H9 (cell line): ENCODE measurements around the gene SNPH. TPM values are rescaled to one million over a fixed set of nuclear protein-coding genes. Genes with fewer than 3 reads are reported as not detected.

ENCODE experiments used
- DNase-seq: peaks from one replicate; pipeline ENCODE4 v3.0.0-alpha.2; 2017
- H2AFZ ChIP-seq: one replicate; pipeline ENCODE4 v1.6.1; 2013; ENCODE audit warnings: mild to moderate bottlenecking, low read length, control low read depth, moderate library complexity
- H2AK5ac ChIP-seq: 2 replicates; pipeline ENCODE4 v1.6.1; 2013; ENCODE audit warnings: low read length, control low read depth, mixed read lengths; ENCODE audit not compliant: insufficient read length
- H2BK120ac ChIP-seq: one replicate; pipeline ENCODE4 v1.6.1; 2013; ENCODE audit warnings: low read depth, mild to moderate bottlenecking, low read length, control low read depth, inconsistent platforms; ENCODE audit not compliant: poor library complexity, severe bottlenecking
- H2BK12ac ChIP-seq: 2 replicates; pipeline ENCODE4 v1.6.1; 2013; ENCODE audit warnings: low read length, control low read depth, mixed read lengths, low read depth; ENCODE audit not compliant: insufficient read length
- H2BK15ac ChIP-seq: 2 replicates; pipeline ENCODE4 v1.6.1; 2013; ENCODE audit warnings: low read depth, low read length, control low read depth
- H2BK20ac ChIP-seq: one replicate; pipeline ENCODE4 v1.6.1; 2013; ENCODE audit warnings: low read depth, mild to moderate bottlenecking, low read length, control low read depth, inconsistent platforms; ENCODE audit not compliant: poor library complexity, severe bottlenecking
- H2BK5ac ChIP-seq: 2 replicates; pipeline ENCODE4 v1.6.1; 2013; ENCODE audit warnings: low read length, control low read depth, mixed read lengths; ENCODE audit not compliant: insufficient read length
- H3K14ac ChIP-seq: 2 replicates; pipeline ENCODE4 v1.6.1; 2013; ENCODE audit warnings: low read length, control low read depth; ENCODE audit not compliant: insufficient read depth
- H3K18ac ChIP-seq: 2 replicates; pipeline ENCODE4 v1.6.1; 2013; ENCODE audit warnings: low read depth, mild to moderate bottlenecking, mixed read lengths, low read length, control low read depth; ENCODE audit not compliant: insufficient read length
- H3K23ac ChIP-seq: 2 replicates; pipeline ENCODE4 v1.6.1; 2013; ENCODE audit warnings: low read length, control low read depth, mixed read lengths, low read depth; ENCODE audit not compliant: insufficient read length
- H3K23me2 ChIP-seq: 2 replicates; pipeline ENCODE4 v1.6.1; 2013; ENCODE audit warnings: low read depth, mild to moderate bottlenecking, mixed read lengths, low read length, control low read depth; ENCODE audit not compliant: insufficient read length, poor library complexity, severe bottlenecking
- H3K27ac ChIP-seq: 2 replicates; pipeline ENCODE4 v1.5.1; 2013; ENCODE audit warnings: low read length, control low read depth, mixed read lengths, low read depth; ENCODE audit not compliant: insufficient read length
- H3K27me3 ChIP-seq: 2 replicates; pipeline ENCODE4 v1.6.1; 2013; ENCODE audit warnings: low read length, control low read depth, inconsistent platforms; ENCODE audit not compliant: insufficient read depth
- H3K4ac ChIP-seq: 2 replicates; pipeline ENCODE4 v1.6.1; 2013; ENCODE audit warnings: low read depth, mild to moderate bottlenecking, control low read depth, inconsistent platforms, low read length, moderate library complexity
- H3K4me1 ChIP-seq: 2 replicates; pipeline ENCODE4 v1.6.1; 2013; ENCODE audit warnings: low read length, control low read depth, inconsistent platforms; ENCODE audit not compliant: insufficient read depth
- H3K4me2 ChIP-seq: 2 replicates; pipeline ENCODE4 v1.6.1; 2013; ENCODE audit warnings: low read length, control low read depth, mixed read lengths; ENCODE audit not compliant: insufficient read length, insufficient read depth
- H3K56ac ChIP-seq: 2 replicates; pipeline ENCODE4 v1.6.1; 2013; ENCODE audit warnings: low read depth, mild to moderate bottlenecking, mixed read lengths, low read length, control low read depth; ENCODE audit not compliant: insufficient read length
- H3K79me1 ChIP-seq: 2 replicates; pipeline ENCODE4 v1.6.1; 2013; ENCODE audit warnings: low read depth, mild to moderate bottlenecking, moderate library complexity, low read length, control low read depth, inconsistent platforms; ENCODE audit not compliant: insufficient read depth, poor library complexity, severe bottlenecking
- H3K79me2 ChIP-seq: 2 replicates; pipeline ENCODE4 v1.6.1; 2013; ENCODE audit warnings: low read length, control low read depth, inconsistent platforms; ENCODE audit not compliant: insufficient read depth
- H3K9ac ChIP-seq: 2 replicates; pipeline ENCODE4 v1.6.1; 2013; ENCODE audit warnings: low read length, control low read depth, mixed read lengths; ENCODE audit not compliant: insufficient read length; ENCODE audit errors: extremely low read depth
- H3K9me3 ChIP-seq: one replicate; pipeline ENCODE4 v1.6.1; 2013; ENCODE audit warnings: low read depth, low read length, inconsistent platforms; ENCODE audit not compliant: control insufficient read depth
- H3T11ph ChIP-seq: one replicate; pipeline ENCODE4 v1.6.1; 2013; ENCODE audit warnings: mild to moderate bottlenecking, low read length, control low read depth, inconsistent platforms
- H4K20me1 ChIP-seq: one replicate; pipeline ENCODE4 v1.6.1; 2013; ENCODE audit not compliant: control insufficient read depth, insufficient read length, insufficient read depth
- H4K5ac ChIP-seq: 2 replicates; pipeline ENCODE4 v1.6.1; 2013; ENCODE audit warnings: low read depth, mild to moderate bottlenecking, mixed read lengths, low read length, control low read depth; ENCODE audit not compliant: insufficient read length
- H4K8ac ChIP-seq: replicated peaks from 2 replicates; pipeline ENCODE4 v1.6.1; 2013; ENCODE audit warnings: low read length, control low read depth, mixed read lengths, low read depth; ENCODE audit not compliant: insufficient read length
- H4K91ac ChIP-seq: 2 replicates; pipeline ENCODE4 v1.6.1; 2013; ENCODE audit warnings: low read depth, mild to moderate bottlenecking, moderate library complexity, mixed read lengths, low read length, control low read depth; ENCODE audit not compliant: insufficient read length
- H3K27ac Mint-ChIP-seq, 3 experiments: 2 replicates in 2 of 3; 3 replicates in 1 of 3; pipeline ENCODE4 v1.8.0; 2020 to 2021; ENCODE audit warnings: mixed read lengths in 3 of 3, mild to moderate bottlenecking in 1 of 3, moderate library complexity in 1 of 3
- H3K27me3 Mint-ChIP-seq: 2 replicates; pipeline ENCODE4 v1.8.0; 2021; ENCODE audit warnings: low read depth, mild to moderate bottlenecking, moderate library complexity, mixed read lengths
- H3K36me3 Mint-ChIP-seq, 3 experiments: 2 replicates in 2 of 3; 3 replicates in 1 of 3; pipeline ENCODE4 v1.8.0; 2020 to 2021; ENCODE audit warnings: low read depth in 3 of 3, mixed read lengths in 3 of 3; ENCODE audit not compliant: insufficient read depth in 1 of 3
- H3K4me1 Mint-ChIP-seq, 2 experiments: 2 replicates each; pipeline ENCODE4 v1.8.0; 2020; ENCODE audit warnings: mixed read lengths in 2 of 2
- H3K4me3 Mint-ChIP-seq, 2 experiments: 2 replicates in 1 of 2; 3 replicates in 1 of 2; pipeline ENCODE4 v1.8.0; 2020 to 2021; ENCODE audit warnings: mild to moderate bottlenecking in 2 of 2, mixed read lengths in 2 of 2, moderate library complexity in 1 of 2
- H3K9me3 Mint-ChIP-seq, 2 experiments: 2 replicates in 1 of 2; 3 replicates in 1 of 2; pipeline ENCODE4 v1.8.0; 2020; ENCODE audit warnings: mild to moderate bottlenecking in 2 of 2, mixed read lengths in 2 of 2, moderate library complexity in 1 of 2
- CTCF ChIP-seq: fragments of 200-600 bp; sonication (generic); conservative IDR thresholded peaks from 3 replicates; pipeline ENCODE4 v1.8.0; 2021; ENCODE audit warnings: antibody characterized with exemption, mild to moderate bottlenecking
- WGBS: extraction: QIAGEN DNeasy Blood & Tissue Kit; methylation state at CpG from one replicate; pipeline ENCODE4 v1.1.7; 2013; ENCODE audit warnings: missing lambda C conversion rate, low lambda C conversion rate, mixed read lengths; ENCODE audit not compliant: insufficient read length; ENCODE audit errors: extremely low coverage; 5-methylcytosine and 5-hydroxymethylcytosine counted together
- total RNA-seq: library from RNA; stranded (reverse); gene quantifications from 2 replicates; pipeline ENCODE4 v1.2.1, GENCODE V29; 2021

SNPH gene
- total RNA-seq, 1 experiment from 2014 or later = 1.8 TPM

DNA sequence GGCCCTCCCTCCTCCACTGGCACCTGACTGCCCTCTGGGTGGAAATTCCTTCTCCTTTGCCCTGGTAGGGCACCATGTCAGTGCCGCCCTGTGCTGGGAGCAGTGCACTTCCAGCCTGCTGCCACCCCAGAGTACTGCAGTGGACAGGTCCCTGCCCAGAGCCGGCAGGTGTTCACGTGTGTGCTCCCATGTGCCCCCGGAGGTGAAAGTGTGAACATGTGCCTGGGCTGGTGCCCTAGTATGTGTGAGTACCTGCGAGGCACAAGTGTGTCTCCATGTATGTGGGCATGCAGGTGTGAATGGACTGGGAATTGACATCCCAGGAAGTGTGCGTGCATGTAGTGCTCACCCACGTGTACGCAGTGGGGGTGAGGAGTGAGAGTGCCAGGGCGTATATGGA, 33.4 kb downstream of the SNPH start:
- no peak overlapping the region for H3K4me3 Mint-ChIP-seq
- no peaks in the 10 kb centered on the region for H4K20me1 ChIP-seq
- no peaks in the 10 kb centered on the region for H3K23me2 ChIP-seq

More for the DNA sequence above, 33.4 kb downstream of the SNPH start:
- no peaks in the 10 kb centered on the region for H3K27me3 ChIP-seq
- H3K56ac ChIP-seq = no peak overlapping the region
- H2BK5ac ChIP-seq = no peak overlapping the region
- H3K79me2 ChIP-seq = no peaks in the 10 kb centered on the region
- no peak overlapping the region for H2BK20ac ChIP-seq
- no peak overlapping the region for H3K23ac ChIP-seq
- no peaks in the 10 kb centered on the region; the same call in 1 of the 2 replicates for H3K27me3 Mint-ChIP-seq
- 0 out of 7 replicates have a peak overlapping the region, but pooled peaks of 1 of the 3 experiments have one; percentile 31 for H3K27ac Mint-ChIP-seq
- H3K18ac ChIP-seq = no peak overlapping the region
- no peaks in the 10 kb centered on the region for H3K9me3 ChIP-seq
- WGBS = no CpG with 5 or more reads among the region's 9 CpGs
- no peak overlapping the region for H2AFZ ChIP-seq
- H3K4ac ChIP-seq = no peak overlapping the region
- no peak overlapping the region for H3T11ph ChIP-seq
- H3K4me2 ChIP-seq = no peak overlapping the region
- H3K79me1 ChIP-seq = no peaks in the 10 kb centered on the region
- peaks cover 12 to 21% of the 10 kb centered on the region in 2 experiments for H3K4me1 Mint-ChIP-seq
- H2AK5ac ChIP-seq = no peak overlapping the region
- no peak overlapping the region for H3K14ac ChIP-seq
- H2BK120ac ChIP-seq = no peak overlapping the region
- no peak overlapping the region for H3K9ac ChIP-seq
- no peak overlapping the region for H2BK12ac ChIP-seq
- peak; percentile 64 for TF ChIP-seq CTCF
- no peaks in the 10 kb centered on the region for H3K4me1 ChIP-seq
- no peak overlapping the region for H4K91ac ChIP-seq
- no peak overlapping the region for H4K8ac ChIP-seq
- H3K9me3 Mint-ChIP-seq = no peaks in the 10 kb centered on the region
- peak; percentile 66 for DNase-seq
- no peak overlapping the region for H4K5ac ChIP-seq
- no peaks in the 10 kb centered on the region; a peak in 2 of 7 replicates for H3K36me3 Mint-ChIP-seq
- H2BK15ac ChIP-seq = no peak overlapping the region
- H3K27ac ChIP-seq = no peak overlapping the region
